GM12878 (cell line): Measurements from ENCODE around the gene CA11.

Experiments used
- NR2F1 ChIP-seq: fragments of 450-650 bp; conservative IDR thresholded peaks from 2 replicates; pipeline ENCODE4 v1.6.1; 2017; ENCODE audit warnings: mild to moderate bottlenecking
- POLR2A ChIP-seq: IDR thresholded peaks from 2 replicates; pipeline ENCODE4 v1.6.1; 2011; ENCODE audit warnings: low read depth, mild to moderate bottlenecking, low read length
- TF ChIP-seq, protein P1 (sequence below): IDR thresholded peaks from 2 replicates; pipeline ENCODE4 v1.6.1; 2012; ENCODE audit warnings: improper control_type of control experiment, low read depth, low read length; ENCODE audit not compliant: insufficient replicate concordance

DNA sequence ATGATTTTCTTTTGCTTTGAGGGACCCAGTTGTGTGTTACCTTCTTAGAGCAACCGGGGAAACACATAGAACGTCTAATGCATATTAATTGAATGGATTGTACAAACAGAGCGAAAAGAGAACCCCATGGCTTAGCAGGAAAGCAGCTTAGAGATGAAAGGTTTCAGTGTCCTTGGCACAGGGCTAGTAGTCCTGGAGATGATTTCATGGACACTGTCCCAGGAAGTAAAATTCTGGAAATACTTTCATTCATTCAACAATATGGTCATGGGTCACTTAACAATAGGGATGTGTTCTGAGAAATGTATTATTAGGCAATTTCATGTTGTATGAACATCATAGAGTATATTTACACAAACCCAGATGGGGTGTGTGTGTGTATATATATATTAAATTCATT, 40.1 kb upstream of the CA11 start:
- no peak for TF ChIP-seq NR2F1
- TF ChIP-seq POLR2A = no peak
- TF ChIP-seq, protein P1, sequence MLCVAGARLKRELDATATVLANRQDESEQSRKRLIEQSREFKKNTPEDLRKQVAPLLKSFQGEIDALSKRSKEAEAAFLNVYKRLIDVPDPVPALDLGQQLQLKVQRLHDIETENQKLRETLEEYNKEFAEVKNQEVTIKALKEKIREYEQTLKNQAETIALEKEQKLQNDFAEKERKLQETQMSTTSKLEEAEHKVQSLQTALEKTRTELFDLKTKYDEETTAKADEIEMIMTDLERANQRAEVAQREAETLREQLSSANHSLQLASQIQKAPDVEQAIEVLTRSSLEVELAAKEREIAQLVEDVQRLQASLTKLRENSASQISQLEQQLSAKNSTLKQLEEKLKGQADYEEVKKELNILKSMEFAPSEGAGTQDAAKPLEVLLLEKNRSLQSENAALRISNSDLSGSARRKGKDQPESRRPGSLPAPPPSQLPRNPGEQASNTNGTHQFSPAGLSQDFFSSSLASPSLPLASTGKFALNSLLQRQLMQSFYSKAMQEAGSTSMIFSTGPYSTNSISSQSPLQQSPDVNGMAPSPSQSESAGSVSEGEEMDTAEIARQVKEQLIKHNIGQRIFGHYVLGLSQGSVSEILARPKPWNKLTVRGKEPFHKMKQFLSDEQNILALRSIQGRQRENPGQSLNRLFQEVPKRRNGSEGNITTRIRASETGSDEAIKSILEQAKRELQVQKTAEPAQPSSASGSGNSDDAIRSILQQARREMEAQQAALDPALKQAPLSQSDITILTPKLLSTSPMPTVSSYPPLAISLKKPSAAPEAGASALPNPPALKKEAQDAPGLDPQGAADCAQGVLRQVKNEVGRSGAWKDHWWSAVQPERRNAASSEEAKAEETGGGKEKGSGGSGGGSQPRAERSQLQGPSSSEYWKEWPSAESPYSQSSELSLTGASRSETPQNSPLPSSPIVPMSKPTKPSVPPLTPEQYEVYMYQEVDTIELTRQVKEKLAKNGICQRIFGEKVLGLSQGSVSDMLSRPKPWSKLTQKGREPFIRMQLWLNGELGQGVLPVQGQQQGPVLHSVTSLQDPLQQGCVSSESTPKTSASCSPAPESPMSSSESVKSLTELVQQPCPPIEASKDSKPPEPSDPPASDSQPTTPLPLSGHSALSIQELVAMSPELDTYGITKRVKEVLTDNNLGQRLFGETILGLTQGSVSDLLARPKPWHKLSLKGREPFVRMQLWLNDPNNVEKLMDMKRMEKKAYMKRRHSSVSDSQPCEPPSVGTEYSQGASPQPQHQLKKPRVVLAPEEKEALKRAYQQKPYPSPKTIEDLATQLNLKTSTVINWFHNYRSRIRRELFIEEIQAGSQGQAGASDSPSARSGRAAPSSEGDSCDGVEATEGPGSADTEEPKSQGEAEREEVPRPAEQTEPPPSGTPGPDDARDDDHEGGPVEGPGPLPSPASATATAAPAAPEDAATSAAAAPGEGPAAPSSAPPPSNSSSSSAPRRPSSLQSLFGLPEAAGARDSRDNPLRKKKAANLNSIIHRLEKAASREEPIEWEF = no peak
